ENCODE results near the gene USH2A. TPM values are rescaled to one million over a fixed set of nuclear protein-coding genes. Genes with fewer than 3 reads are reported as not detected.
A peak's percentile ranks its signal among the peaks of the same experiment; 100 is the strongest.

USH2A gene
- total and polyA plus RNA-seq, 2 experiments from 2014 or later, result under 0.01 to 0.01 TPM

DNA sequence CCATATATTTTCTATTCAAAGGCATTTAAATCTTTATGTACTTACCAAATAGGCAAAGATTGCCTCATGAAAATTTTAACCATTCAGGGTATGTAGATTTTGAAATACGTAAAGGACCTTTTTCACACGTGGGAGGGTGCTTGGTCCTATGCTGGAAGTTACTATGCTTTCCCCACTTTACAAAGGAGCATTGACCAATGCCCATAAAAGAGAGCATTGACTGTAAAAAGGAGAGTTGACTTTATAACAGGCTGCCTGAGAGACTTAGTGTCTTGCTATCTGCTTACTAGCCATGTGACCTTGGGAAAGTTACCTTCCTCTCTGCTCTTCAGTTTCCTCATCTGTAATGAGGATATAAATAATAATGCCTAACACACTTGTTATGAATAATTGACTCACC is 346.5 kb downstream of the USH2A start:
- no peaks in the 10 kb centered on the region for H3K9me3 ChIP-seq (ENCODE audit: low read depth)

GRCh38 chr1:216075339-216075738 is 347.9 kb downstream of the USH2A start:
- no peak for TF ChIP-seq EZH2 (IDR thresholded peaks at IDR 0.05; ENCODE audit: insufficient read depth, poor library complexity, severe bottlenecking)
- TF ChIP-seq EZH2phosphoT487 (IDR thresholded peaks at IDR 0.05; ENCODE audit: insufficient read depth, low read depth), result no peak
- Histone ChIP-seq H3F3A (ENCODE audit: insufficient read depth) (no peaks in the 10 kb centered on the region), H3K27ac (no peak overlapping the region), H4K20me1 (ENCODE audit: insufficient read depth) (no peaks in the 10 kb centered on the region), H2AFZ (no peak overlapping the region), H3K4me2 (ENCODE audit: unreplicated experiment) (no peak overlapping the region), H3K4me1 (ENCODE audit: insufficient read depth) (no peaks in the 10 kb centered on the region), H3K4me3 (no peak overlapping the region), H3K79me2 (ENCODE audit: insufficient read depth) (no peaks in the 10 kb centered on the region), H3K27me3 (replicated peaks; ENCODE audit: insufficient read depth) (peaks cover 7% of the 10 kb centered on the region; the same call in 1 of the 2 replicates), H3K9me3 (ENCODE audit: low read depth) (no peaks in the 10 kb centered on the region), H3K9ac (no peak overlapping the region), H3K36me3 (ENCODE audit: low read depth) (no peaks in the 10 kb centered on the region), H3K9me2 (ENCODE audit: insufficient read depth) (no peaks in the 10 kb centered on the region)
- 14 to 19% methylated on average over 3 of the region's 3 CpGs for whole genome bisulfite sequencing, 2 experiments (ENCODE audit: low coverage in 1 of 2, low lambda C conversion rate in 2 of 2, missing lambda C conversion rate in 2 of 2)
- in situ Hi-C loops (cut with MboI), result no loop called here
- peak; percentile 44 for DNase-seq

More for the DNA sequence above, 346.5 kb downstream of the USH2A start:
- Histone ChIP-seq H2AFZ (no peak overlapping the region), H3K27me3 (replicated peaks; ENCODE audit: insufficient read depth) (no peaks in the 10 kb centered on the region; the same call in 1 of the 2 replicates), H4K20me1 (ENCODE audit: insufficient read depth) (no peaks in the 10 kb centered on the region), H3K36me3 (ENCODE audit: low read depth) (no peaks in the 10 kb centered on the region), H3K4me1 (ENCODE audit: insufficient read depth) (no peaks in the 10 kb centered on the region), H3K4me3 (no peak overlapping the region), H3F3A (ENCODE audit: insufficient read depth) (no peaks in the 10 kb centered on the region), H3K79me2 (ENCODE audit: insufficient read depth) (no peaks in the 10 kb centered on the region), H3K9me2 (ENCODE audit: insufficient read depth) (no peaks in the 10 kb centered on the region), H3K27ac (no peak overlapping the region), H3K9ac (no peak overlapping the region), H3K4me2 (ENCODE audit: unreplicated experiment) (no peak overlapping the region)
- DNase-seq, result no peak
- in situ Hi-C loops (cut with MboI), result no loop called here
- TF ChIP-seq EZH2phosphoT487 (IDR thresholded peaks at IDR 0.05; ENCODE audit: insufficient read depth, low read depth), result no peak
- no peak for TF ChIP-seq EZH2 (IDR thresholded peaks at IDR 0.05; ENCODE audit: insufficient read depth, poor library complexity, severe bottlenecking)
- 18 to 24% methylated on average over 2 of the region's 2 CpGs for WGBS, 2 experiments (ENCODE audit: low coverage in 1 of 2, low lambda C conversion rate in 2 of 2, missing lambda C conversion rate in 2 of 2)

- no peak overlapping the region for H3K4me2 ChIP-seq (ENCODE audit: unreplicated experiment)
- in situ Hi-C loops (cut with MboI), result no loop called here
- no peak overlapping the region for H3K9ac ChIP-seq
- no peak overlapping the region for H2AFZ ChIP-seq
- H3K27ac ChIP-seq, result no peak overlapping the region
- H4K20me1 ChIP-seq (ENCODE audit: insufficient read depth), result no peaks in the 10 kb centered on the region
- H3K27me3 ChIP-seq (replicated peaks; ENCODE audit: insufficient read depth), result peaks cover 14% of the 10 kb centered on the region; the same call in 1 of the 2 replicates
- TF ChIP-seq EZH2phosphoT487 (IDR thresholded peaks at IDR 0.05; ENCODE audit: insufficient read depth, low read depth), result no peak
- no peak for TF ChIP-seq EZH2 (IDR thresholded peaks at IDR 0.05; ENCODE audit: insufficient read depth, poor library complexity, severe bottlenecking)
- H3K9me2 ChIP-seq (ENCODE audit: insufficient read depth), result no peaks in the 10 kb centered on the region
- H3K4me3 ChIP-seq, result no peak overlapping the region
- H3K36me3 ChIP-seq (ENCODE audit: low read depth), result no peaks in the 10 kb centered on the region
- H3K4me1 ChIP-seq (ENCODE audit: insufficient read depth), result no peaks in the 10 kb centered on the region
- H3F3A ChIP-seq (ENCODE audit: insufficient read depth), result no peaks in the 10 kb centered on the region
- no peak for DNase-seq
- no peaks in the 10 kb centered on the region for H3K79me2 ChIP-seq (ENCODE audit: insufficient read depth)
- 40 to 44% methylated on average over 8 of the region's 8 CpGs for WGBS, 2 experiments (ENCODE audit: low coverage in 1 of 2, low lambda C conversion rate in 2 of 2, missing lambda C conversion rate in 2 of 2)
- H3K9me3 ChIP-seq (ENCODE audit: low read depth), result no peaks in the 10 kb centered on the region
Measured at GRCh38 chr1:216073793-216074595, 349.3 kb downstream of the USH2A start.

GRCh38 chr1:216071262-216071661 is 352.0 kb downstream of the USH2A start:
- TF ChIP-seq EZH2phosphoT487 (IDR thresholded peaks at IDR 0.05; ENCODE audit: insufficient read depth, low read depth) (no peak), EZH2 (IDR thresholded peaks at IDR 0.05; ENCODE audit: insufficient read depth, poor library complexity, severe bottlenecking) (no peak)
- in situ Hi-C loops (cut with MboI), result no loop called here

More at GRCh38 chr1:216071262-216071661, 352.0 kb downstream of the USH2A start:
- H3K79me2 ChIP-seq (ENCODE audit: insufficient read depth), result no peaks in the 10 kb centered on the region
- no peak overlapping the region for H3K27ac ChIP-seq
- H3K4me2 ChIP-seq (ENCODE audit: unreplicated experiment), result no peak overlapping the region
- no peak overlapping the region for H2AFZ ChIP-seq
- no peaks in the 10 kb centered on the region for H3K9me3 ChIP-seq (ENCODE audit: low read depth)
- peaks cover 14% of the 10 kb centered on the region; the same call in 1 of the 2 replicates for H3K27me3 ChIP-seq (replicated peaks; ENCODE audit: insufficient read depth)
- H3K9ac ChIP-seq, result no peak overlapping the region
- H3K9me2 ChIP-seq (ENCODE audit: insufficient read depth), result no peaks in the 10 kb centered on the region
- no peaks in the 10 kb centered on the region for H4K20me1 ChIP-seq (ENCODE audit: insufficient read depth)
- no peaks in the 10 kb centered on the region for H3K4me1 ChIP-seq (ENCODE audit: insufficient read depth)
- no peaks in the 10 kb centered on the region for H3F3A ChIP-seq (ENCODE audit: insufficient read depth)
- WGBS, 2 experiments (ENCODE audit: low coverage in 1 of 2, low lambda C conversion rate in 2 of 2, missing lambda C conversion rate in 2 of 2), result 4 to 7% methylated on average over 3 of the region's 3 CpGs
- no peak overlapping the region for H3K4me3 ChIP-seq
- H3K36me3 ChIP-seq (ENCODE audit: low read depth), result no peaks in the 10 kb centered on the region
- no peak for DNase-seq

Measured in GM23248 (cell line).